ENCODE measurements around the gene SERPINB12.
A peak's percentile ranks its signal among the peaks of the same experiment; 100 is the strongest.

The SERPINB12 gene

DNA sequence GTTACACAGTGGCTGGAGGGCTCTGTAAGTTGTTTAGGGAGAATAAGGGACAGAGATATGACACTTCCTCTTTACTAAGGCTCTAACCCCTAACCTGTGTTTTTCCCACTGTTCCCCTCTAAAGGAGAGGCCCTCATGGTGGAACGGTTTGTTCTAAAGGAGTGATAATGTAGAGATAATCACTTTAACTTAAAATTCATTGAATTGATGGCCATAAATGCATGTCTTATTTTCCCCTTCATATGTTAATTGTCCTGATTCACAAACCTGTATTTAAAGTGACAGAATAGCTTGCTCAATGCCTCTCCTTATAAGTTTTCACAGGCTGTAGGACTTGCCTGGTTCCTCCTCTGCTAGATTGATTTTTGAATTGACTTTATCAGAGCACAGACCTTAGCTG is at the start of gene SERPINB12:
SERPINB12 (plus strand) TSS at position 301 of the 400 bp plus-strand sequence. CDS start 13,791 bp downstream, outside the sequence.
- no peak for DNase-seq

GRCh38 chr18:63492851-63493250 is 49.3 kb upstream of the SERPINB12 start:
- DNase-seq, result no peak

- no peak for DNase-seq
Observed at GRCh38 chr18:63495675-63496074, 46.5 kb upstream of the SERPINB12 start.

- peak in 1 of 2 donors; percentile 8 for DNase-seq
Observed at GRCh38 chr18:63505566-63506335, 36.4 kb upstream of the SERPINB12 start.

GRCh38 chr18:63506336-63506646 is 35.9 kb upstream of the SERPINB12 start:
- DNase-seq, result no peak

GRCh38 chr18:63508596-63508995 is 33.6 kb upstream of the SERPINB12 start:
- DNase-seq, result no peak

DNA sequence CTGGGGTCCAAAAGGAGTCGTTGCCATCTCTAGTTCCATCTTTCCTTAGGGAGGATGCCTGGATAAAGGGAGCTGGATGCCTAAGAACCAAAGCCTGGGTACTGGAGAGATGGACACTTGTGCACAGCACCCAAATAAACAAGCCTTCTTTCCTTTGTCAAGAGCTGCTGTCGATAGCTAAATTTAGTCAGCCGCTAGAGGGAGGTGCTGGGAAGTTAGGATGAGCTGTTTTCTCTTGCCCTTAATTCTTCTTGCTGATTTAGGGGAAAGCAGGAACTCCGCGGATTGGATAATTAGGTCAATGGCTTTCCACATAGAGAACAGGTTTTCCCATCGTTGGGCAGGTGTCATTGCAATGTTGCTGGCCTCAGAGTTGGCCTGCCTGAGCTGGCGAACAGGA is 30.9 kb upstream of the SERPINB12 start:
- no peak for DNase-seq

GRCh38 chr18:63514326-63514725 is 27.8 kb upstream of the SERPINB12 start:
- no peak for DNase-seq

GRCh38 chr18:63514888-63515678 is 27.1 kb upstream of the SERPINB12 start:
- no peak for DNase-seq

DNA sequence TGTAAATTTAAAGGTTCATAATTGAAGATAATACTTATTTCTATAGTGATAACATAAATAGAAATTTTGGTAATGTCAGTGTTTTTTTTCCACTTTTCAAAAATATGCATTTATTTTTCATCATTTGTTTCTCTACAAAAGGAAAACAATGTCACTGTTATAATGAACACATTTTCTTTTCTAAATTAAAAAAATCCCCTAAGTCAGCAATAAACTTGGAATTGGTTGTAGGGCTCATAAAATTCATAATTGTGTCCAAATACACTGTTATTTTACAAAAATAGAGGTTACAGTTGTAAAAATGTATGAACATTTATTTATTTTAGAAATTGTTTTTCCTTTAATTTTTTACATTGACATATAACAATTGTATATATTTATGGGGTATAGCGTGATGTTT is 26.4 kb upstream of the SERPINB12 start:
- no peak for DNase-seq

DNA sequence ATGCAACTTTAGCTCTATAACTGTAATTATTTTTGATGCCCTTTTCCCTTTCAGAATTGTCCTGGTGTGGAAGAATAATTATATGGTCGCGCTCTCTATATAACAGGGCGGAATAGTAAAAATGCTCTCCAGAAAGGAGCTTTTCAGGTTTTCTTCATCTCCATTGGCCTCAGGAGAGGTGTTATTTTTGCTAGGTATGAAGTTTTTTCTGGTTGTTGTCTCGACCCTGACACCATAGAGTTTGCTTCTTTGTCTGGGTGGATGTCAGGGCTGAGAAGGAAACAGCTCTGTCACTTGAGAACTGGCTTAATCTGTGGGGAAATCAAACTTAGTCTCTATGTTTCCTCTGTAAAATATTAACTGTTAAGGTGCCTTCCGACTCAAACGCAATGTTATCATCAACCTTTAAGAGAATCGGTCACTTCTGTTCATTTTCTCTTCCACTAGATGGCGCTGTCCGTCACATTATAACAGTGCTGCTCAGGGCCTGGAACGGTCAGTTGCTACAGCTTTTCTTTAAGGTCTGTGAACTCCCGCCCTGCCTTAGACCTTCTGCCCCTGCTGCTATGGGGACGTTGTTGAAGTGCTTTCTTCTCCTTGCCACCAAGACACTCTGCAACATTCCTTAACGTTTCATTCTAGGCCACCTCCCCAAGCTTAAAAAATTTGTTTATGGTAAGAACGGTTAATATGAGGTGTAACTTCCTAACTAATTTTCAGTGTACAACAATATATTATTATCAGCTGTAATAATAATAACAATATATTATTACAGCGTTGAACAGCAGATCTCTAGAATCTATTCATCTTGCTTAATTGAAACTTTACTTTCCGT is 23.8 kb upstream of the SERPINB12 start:
- DNase-seq, result peak; percentile 37 to 45

DNA sequence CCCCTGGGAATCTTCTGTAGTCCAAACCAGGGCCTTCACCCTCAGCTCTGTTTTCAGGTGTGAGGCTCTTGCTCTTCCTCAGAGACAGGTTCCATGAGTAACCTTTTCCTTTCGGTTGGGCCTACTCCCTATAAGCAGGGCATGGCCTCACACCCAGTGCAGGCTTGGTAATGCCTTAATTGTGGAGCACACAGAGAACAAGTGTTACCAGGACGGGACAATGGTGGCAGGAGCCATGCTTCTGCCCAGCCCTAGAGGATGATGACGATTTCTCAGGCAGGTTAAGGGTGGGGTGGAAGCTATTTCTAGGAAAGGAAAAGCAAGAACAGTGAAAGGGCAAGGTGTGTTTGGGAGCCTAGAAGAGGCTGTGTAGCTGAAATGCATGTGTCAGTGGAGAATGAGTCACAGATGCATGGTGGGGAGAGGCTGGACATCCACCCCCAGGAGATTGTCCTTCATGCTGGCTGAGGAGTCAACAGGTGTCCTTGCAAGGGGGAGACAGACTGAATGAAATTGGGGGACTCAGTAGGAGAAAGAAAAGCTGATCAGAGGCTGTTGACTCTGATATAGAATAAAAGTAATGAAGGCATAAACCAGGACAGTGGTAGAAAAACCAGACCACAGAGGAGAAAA is 22.0 kb upstream of the SERPINB12 start:
- DNase-seq, result no peak

DNA sequence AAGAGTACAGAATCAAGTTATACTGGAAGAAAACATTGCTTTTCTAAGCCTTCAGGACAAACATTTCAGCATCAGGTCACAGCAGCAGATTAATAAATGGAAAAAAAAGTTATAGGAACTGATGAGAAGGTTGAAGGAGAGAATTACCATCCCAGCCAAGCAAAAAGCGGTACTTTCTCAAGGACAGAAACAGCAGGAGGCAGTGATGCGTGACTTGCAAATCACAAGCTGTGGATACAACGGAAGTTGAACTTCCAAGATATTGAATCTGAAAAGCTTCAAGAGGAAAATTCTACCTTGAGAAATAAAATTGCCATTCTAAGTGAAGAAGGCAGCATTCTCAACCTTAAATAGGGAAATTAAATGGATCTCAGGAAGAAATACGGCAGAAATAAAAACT is 18.5 kb upstream of the SERPINB12 start:
- no peak for DNase-seq

GRCh38 chr18:63527251-63527650 is 14.9 kb upstream of the SERPINB12 start:
- no peak for DNase-seq

- no peak for DNase-seq
Observed at GRCh38 chr18:63528863-63529492, 13.2 kb upstream of the SERPINB12 start.

GRCh38 chr18:63532471-63532870 is 9.7 kb upstream of the SERPINB12 start:
- no peak for DNase-seq

DNA sequence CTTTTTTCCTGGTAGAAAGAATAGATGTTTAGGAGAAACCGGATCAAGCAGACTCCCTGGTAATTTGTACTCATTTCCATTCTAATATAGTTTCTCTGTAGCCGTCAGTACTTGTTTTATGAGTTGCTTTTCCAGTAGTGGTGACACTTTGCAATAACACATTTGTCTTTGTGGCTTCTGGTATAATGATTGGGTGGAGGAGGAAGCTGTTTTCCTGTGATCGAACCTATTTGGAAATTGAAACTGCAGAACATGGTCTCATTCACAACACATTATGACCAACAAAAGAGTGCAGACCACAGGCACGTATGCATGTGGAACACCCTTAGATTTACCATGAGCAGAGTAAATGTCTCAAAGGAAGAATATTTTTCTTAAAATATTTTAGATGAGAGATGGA is 7.6 kb upstream of the SERPINB12 start:
- DNase-seq, result no peak

DNA sequence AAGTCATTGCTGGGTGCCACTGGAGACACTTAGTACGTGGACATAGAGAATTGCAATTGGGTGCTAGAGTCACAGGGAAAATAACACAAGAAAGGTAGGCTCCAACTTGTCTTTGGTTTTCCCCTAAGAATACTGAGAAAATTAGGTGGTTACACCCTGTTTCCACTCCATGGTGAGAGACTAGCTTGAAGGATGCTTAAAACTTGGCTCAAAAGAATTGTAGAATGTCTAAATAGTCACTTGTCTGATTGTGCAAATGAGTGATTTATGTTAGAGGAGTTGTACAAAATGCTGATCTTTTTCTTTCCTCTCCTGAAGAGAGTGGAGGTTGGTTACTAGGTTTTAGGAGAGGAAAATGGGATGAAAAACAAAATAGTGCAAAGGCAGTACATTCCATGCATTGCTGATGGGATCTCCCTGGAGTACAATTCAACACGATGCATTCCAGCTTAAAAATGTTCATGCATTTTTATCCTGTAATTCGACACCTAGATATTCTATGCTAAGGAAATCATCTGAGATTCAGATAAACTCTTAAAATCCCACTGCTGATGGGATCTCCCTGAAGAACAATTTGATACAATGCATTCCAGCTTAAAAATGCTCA is 2.2 kb upstream of the SERPINB12 start:
- no peak for DNase-seq

DNA sequence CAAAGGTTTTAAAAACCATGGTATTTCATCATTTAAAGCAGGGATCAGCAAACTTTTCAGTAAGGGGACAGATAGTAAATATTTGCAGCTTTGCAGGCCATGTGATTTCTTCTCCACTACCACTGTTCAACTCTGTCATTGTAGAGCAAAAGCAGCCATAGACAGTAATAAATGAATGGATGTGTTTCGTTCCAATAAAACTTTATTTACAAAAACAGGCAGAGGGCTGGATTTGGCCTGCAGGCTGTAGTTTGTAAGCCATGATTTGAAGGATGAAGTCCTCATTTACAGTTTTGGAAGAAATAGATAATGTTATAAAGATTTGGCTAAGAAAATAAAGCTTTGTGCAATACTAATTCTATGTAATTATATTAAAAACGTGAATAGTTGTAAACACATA is 1.8 kb downstream of the SERPINB12 start:
- no peak for DNase-seq

DNA sequence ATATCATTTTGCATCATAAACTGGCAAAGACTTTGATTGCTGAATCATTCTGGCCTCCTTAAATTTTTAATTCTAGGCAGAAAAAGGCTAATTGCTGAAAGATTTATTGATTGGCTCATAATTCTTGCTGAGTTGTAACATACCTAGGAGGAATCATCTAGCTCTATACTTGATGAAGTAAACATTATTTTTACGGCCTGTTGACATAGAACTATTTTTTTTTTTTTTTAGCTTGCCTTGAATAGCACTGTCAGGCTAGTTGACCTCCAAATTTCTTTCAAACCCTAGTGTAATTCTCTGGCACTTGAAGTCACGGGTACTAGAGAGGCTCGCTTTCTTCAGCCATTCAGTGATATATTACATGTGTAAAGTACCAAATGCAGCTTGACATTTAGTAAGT is 2.8 kb downstream of the SERPINB12 start:
- no peak for DNase-seq

- DNase-seq, result no peak
Observed at GRCh38 chr18:63550068-63550467, 7.9 kb downstream of the SERPINB12 start.

- DNase-seq, result no peak
Observed at GRCh38 chr18:63551769-63552168, 9.6 kb downstream of the SERPINB12 start.
